HG02884 (cell line): Measurements from ENCODE around the gene DDR1.

Source experiments
- ATAC-seq: cut with Tn5 transposase; IDR thresholded peaks from one replicate; pipeline ENCODE4 v1.9.1; 2021; ENCODE audit warnings: mild to moderate bottlenecking, moderate library complexity; ENCODE audit not compliant: unreplicated experiment

The DDR1 gene

GRCh38 chr6:30942338-30943060 is 58.2 kb downstream of the DDR1 start:
- no peak for ATAC-seq

DNA sequence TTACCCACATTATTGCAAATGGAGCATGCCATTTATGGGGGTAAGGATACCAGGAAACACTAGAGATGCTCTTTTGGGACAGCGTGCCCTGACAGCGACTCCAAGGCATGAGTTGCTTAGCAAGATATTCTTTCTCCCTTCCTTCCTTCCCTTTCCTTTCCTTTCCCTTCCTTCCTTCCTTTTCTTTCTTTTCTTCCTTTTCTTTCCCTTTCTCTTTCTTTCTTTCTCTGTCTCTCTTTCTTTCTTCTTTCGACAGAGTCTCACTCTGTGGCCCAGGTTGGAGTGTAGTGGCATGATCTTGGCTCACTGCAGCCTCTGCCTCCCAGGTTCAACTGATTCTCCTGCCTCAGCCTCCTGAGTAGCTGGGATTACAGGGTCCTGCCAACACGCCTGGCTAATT is 59.7 kb downstream of the DDR1 start:
- ATAC-seq = no peak

- no peak for ATAC-seq
Observed at GRCh38 chr6:30945281-30945680, 61.0 kb downstream of the DDR1 start.

DNA sequence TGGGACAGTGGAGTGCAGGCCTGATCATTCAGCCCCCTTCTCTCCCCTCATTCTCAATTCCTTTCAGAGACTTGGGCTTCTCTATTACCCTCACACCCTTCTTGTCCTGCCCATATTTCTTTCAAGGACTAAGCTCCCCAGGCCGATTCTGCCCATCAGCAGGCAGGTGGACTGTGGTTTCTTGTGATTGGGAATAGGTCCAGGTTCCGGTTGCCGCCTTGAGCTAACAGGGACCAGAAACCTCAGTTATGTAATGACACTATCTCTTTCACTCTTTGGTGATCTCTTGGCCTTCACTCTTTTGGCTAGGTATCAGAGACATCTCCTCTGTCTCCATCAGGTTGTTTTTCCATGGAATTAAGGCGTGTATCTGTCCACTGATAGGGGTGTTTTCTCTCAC is 62.9 kb downstream of the DDR1 start:
- ATAC-seq = no peak

DNA sequence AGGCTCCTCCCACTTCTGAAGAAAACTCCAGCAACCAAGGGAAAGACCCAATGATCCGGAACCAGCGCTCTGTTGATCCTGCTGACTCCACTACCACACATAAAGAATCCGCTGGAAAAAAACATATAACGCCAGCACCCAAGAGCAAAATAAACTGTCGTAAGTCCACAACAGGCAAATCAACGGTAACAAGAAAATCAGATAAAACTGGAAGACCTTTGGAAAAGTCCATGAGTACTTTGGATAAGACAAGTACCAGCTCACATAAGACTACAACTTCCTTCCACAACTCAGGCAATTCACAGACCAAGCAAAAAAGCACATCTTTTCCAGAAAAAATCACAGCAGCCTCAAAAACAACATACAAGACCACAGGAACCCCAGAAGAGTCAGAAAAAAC is 64.5 kb downstream of the DDR1 start:
- ATAC-seq = no peak
